K562 (cell line): Measurements from ENCODE around the gene MED13L. TPM values are rescaled to one million over a fixed set of nuclear protein-coding genes. Genes with fewer than 3 reads are reported as not detected.

Experiments used
- CREM ChIP-seq: IDR thresholded peaks from 2 replicates; pipeline ENCODE4 v1.6.1; 2014; ENCODE audit warnings: antibody characterized with exemption, low read depth
- PTBP1 ChIP-seq: fragments of 200-400 bp; formaldehyde crosslinking; IDR thresholded peaks from 2 replicates; pipeline ENCODE4 v1.6.1; 2017; ENCODE audit warnings: low read depth, low read length
- TOE1 ChIP-seq, 2 experiments: fragments of 450-650 bp in 1 of 2; sonication (generic) in 1 of 2; formaldehyde crosslinking in 1 of 2; IDR thresholded peaks; 2 replicates each; pipeline versions ENCODE4 v1.7.1 to v1.8.0; 2016 to 2022; ENCODE audit warnings: borderline replicate concordance in 2 of 2, mild to moderate bottlenecking in 2 of 2, antibody characterized with exemption in 1 of 2, inconsistent platforms in 1 of 2, low read depth in 1 of 2, missing genetic modification reagents in 1 of 2, moderate library complexity in 1 of 2
- ZBTB40 ChIP-seq, 2 experiments: fragments of 450-650 bp in 1 of 2; sonication (generic) in 1 of 2; formaldehyde crosslinking in 1 of 2; IDR thresholded peaks; 2 replicates each; pipeline versions ENCODE4 v1.7.1 to v1.9.0; 2016 to 2022; ENCODE audit warnings: inconsistent platforms in 1 of 2, mild to moderate bottlenecking in 1 of 2, missing genetic modification reagents in 1 of 2
- ZMIZ1 ChIP-seq, 2 experiments: fragments of 150-350 bp in 1 of 2; IDR thresholded peaks; 2 replicates each; pipeline ENCODE4 v1.6.1; 2012 to 2016; ENCODE audit warnings: low read depth in 2 of 2, low read length in 2 of 2, mild to moderate bottlenecking in 1 of 2, moderate library complexity in 1 of 2
- ZNF263 ChIP-seq: sonication (generic); formaldehyde crosslinking; IDR thresholded peaks from 2 replicates; pipeline ENCODE4 v1.8.0; 2022; ENCODE audit warnings: mild to moderate bottlenecking, missing genetic modification reagents, borderline replicate concordance
- polyA plus RNA-seq, 8 experiments: library from polyadenylated mRNA; depleted of rRNA in 4 of 8; stranded (reverse) in 5 of 8; unstranded in 3 of 8; fragments of >200 nt; fragmentation: Nextera tagmentation in 2 of 8; fragmentation: Illumina TruSeq in 1 of 8; extraction: Ambion mirVana in 2 of 8; extraction: Trizol in 1 of 8; gene quantifications; 2 replicates each; pipeline versions ENCODE4 v1.2.1 to v1.2.3, GENCODE V29; 2011 to 2014; ENCODE audit warnings: inconsistent platforms in 1 of 8, missing spikeins in 1 of 8
- total RNA-seq, 7 experiments: library from RNA; depleted of rRNA in 6 of 7; stranded (reverse); fragments of >200 nt in 6 of 7; fragmentation: Illumina TruSeq in 2 of 7; extraction: Trizol in 2 of 7; gene quantifications; 2 replicates each; pipeline versions ENCODE4 v1.2.1 to v1.2.3, GENCODE V29; 2011 to 2021; ENCODE audit warnings: low replicate concordance in 1 of 7

The MED13L gene
- total and polyA plus RNA-seq, 9 of the 15 experiments (the other 6 are each of a cell fraction or from before 2014, with no cell fraction given): 13.4 to 90.3 (median 36.9) TPM

GRCh38 chr12:116066381-116067230 lies 210.9 kb downstream of the MED13L start (continued):
- TF ChIP-seq ZBTB40 (IDR thresholded peaks at IDR 0.05): peak; percentile 58; the same call in 1 of the 2 replicates
- no peak for TF ChIP-seq ZBTB40 (CRISPR knock-in tag; IDR thresholded peaks at IDR 0.05)
- no peak for TF ChIP-seq ZNF263 (CRISPR knock-in tag)
- no peak for TF ChIP-seq PTBP1
- TF ChIP-seq ZMIZ1 (IDR thresholded peaks at IDR 0.05; ENCODE audit: low read depth in 2 of 2, low read length in 2 of 2): no peak
- 0 out of 2 replicates have a peak, but pooled peaks have one; percentile 13 for TF ChIP-seq CREM
- no peak for TF ChIP-seq TOE1 (IDR thresholded peaks at IDR 0.05; ENCODE audit: borderline replicate concordance)
- TF ChIP-seq TOE1 (CRISPR knock-in tag; IDR thresholded peaks at IDR 0.05; ENCODE audit: borderline replicate concordance, low read depth): no peak
